HepG2 (cell line): Measurements from ENCODE around the gene ATRN. TPM values are rescaled to one million over a fixed set of nuclear protein-coding genes. Genes with fewer than 3 reads are reported as not detected.

Experiments
- ATAD3A ChIP-seq: sonication (generic); formaldehyde crosslinking; IDR thresholded peaks from 2 replicates; pipeline ENCODE4 v1.4.0; 2020; ENCODE audit warnings: missing genetic modification reagents
- EZH2 ChIP-seq: conservative IDR thresholded peaks from 2 replicates; pipeline ENCODE4 v1.6.1; 2012; ENCODE audit warnings: mild to moderate bottlenecking, low read depth, low read length, moderate library complexity
- HNF4G ChIP-seq, 2 experiments: sonication (generic) in 1 of 2; formaldehyde crosslinking in 1 of 2; IDR thresholded peaks; 2 replicates each; pipeline versions ENCODE4 v1.4.0 to v1.6.1; 2011 to 2020; ENCODE audit warnings: borderline replicate concordance in 2 of 2, low read depth in 2 of 2, mild to moderate bottlenecking in 2 of 2, low read length in 1 of 2, missing genetic modification reagents in 1 of 2, moderate library complexity in 1 of 2
- HOXA5 ChIP-seq: sonication (generic); formaldehyde crosslinking; IDR thresholded peaks from 2 replicates; pipeline ENCODE4 v1.4.0; 2020; ENCODE audit warnings: missing genetic modification reagents
- MIER3 ChIP-seq: IDR thresholded peaks from 2 replicates; pipeline ENCODE4 v1.6.1; 2016; ENCODE audit warnings: missing compliant biosample characterization, borderline replicate concordance
- MXD4 ChIP-seq: IDR thresholded peaks from 2 replicates; pipeline ENCODE4 v1.6.1; 2016; ENCODE audit warnings: mild to moderate bottlenecking, missing biosample characterization, missing genetic modification reagents
- MYC ChIP-seq: sonication (generic); formaldehyde crosslinking; IDR thresholded peaks from 2 replicates; pipeline ENCODE4 v1.9.0; 2021; ENCODE audit warnings: missing genetic modification reagents, borderline replicate concordance
- NCOR1 ChIP-seq: fragments of 200-600 bp; sonication (generic); IDR thresholded peaks from 2 replicates; pipeline ENCODE4 v1.7.0; 2017; ENCODE audit warnings: antibody characterized with exemption, low read length, borderline replicate concordance
- POLR2A ChIP-seq, 2 experiments: IDR thresholded peaks; 2 replicates each; pipeline ENCODE4 v1.6.1; 2011; ENCODE audit warnings: low read depth in 2 of 2, low read length in 2 of 2, mild to moderate bottlenecking in 1 of 2, moderate library complexity in 1 of 2; ENCODE audit not compliant: insufficient read depth in 1 of 2
- PPARG ChIP-seq: conservative IDR thresholded peaks from 2 replicates; pipeline ENCODE4 v1.6.1; 2016; ENCODE audit warnings: missing biosample characterization, missing genetic modification reagents
- SIX1 ChIP-seq: sonication (generic); formaldehyde crosslinking; IDR thresholded peaks from 2 replicates; pipeline ENCODE4 v1.4.0; 2020; ENCODE audit warnings: missing genetic modification reagents, borderline replicate concordance
- TAF15 ChIP-seq: fragments of 200-400 bp; formaldehyde crosslinking; IDR thresholded peaks from one replicate; pipeline ENCODE4 v1.6.1; 2018; ENCODE audit warnings: mild to moderate bottlenecking, low read depth, low read length; ENCODE audit not compliant: poor library complexity, severe bottlenecking
- U2AF1 ChIP-seq: fragments of 200-400 bp; formaldehyde crosslinking; optimal IDR thresholded peaks from 2 replicates; pipeline ENCODE3; 2017; ENCODE audit warnings: mild to moderate bottlenecking, low read depth, low read length
- ZNF292 ChIP-seq: sonication (generic); formaldehyde crosslinking; IDR thresholded peaks from 2 replicates; pipeline ENCODE4 v1.8.1; 2022; ENCODE audit warnings: mild to moderate bottlenecking, low read depth, missing genetic modification reagents, borderline replicate concordance
- ZNF430 ChIP-seq: sonication (generic); formaldehyde crosslinking; IDR thresholded peaks from 2 replicates; pipeline ENCODE4 v1.9.0; 2021; ENCODE audit warnings: mild to moderate bottlenecking, missing genetic modification reagents
- ZNF614 ChIP-seq: IDR thresholded peaks from 2 replicates; pipeline ENCODE4 v1.6.1; 2018; ENCODE audit warnings: missing biosample characterization, missing genetic modification reagents, inconsistent platforms, borderline replicate concordance
- ZNF678 ChIP-seq: sonication (generic); formaldehyde crosslinking; IDR thresholded peaks from 2 replicates; pipeline ENCODE4 v1.4.0; 2020; ENCODE audit warnings: mild to moderate bottlenecking, missing genetic modification reagents
- ZNF749 ChIP-seq: sonication (generic); formaldehyde crosslinking; IDR thresholded peaks from 2 replicates; pipeline ENCODE4 v1.8.0; 2022; ENCODE audit warnings: mild to moderate bottlenecking, missing genetic modification reagents, moderate library complexity, borderline replicate concordance
- ZNF878 ChIP-seq: sonication (generic); formaldehyde crosslinking; IDR thresholded peaks from 2 replicates; pipeline ENCODE4 v1.8.1; 2023; ENCODE audit warnings: mild to moderate bottlenecking, missing genetic modification reagents, moderate library complexity
- ZSCAN12 ChIP-seq: sonication (generic); formaldehyde crosslinking; IDR thresholded peaks from 2 replicates; pipeline ENCODE4 v1.9.0; 2021; ENCODE audit warnings: mild to moderate bottlenecking, missing genetic modification reagents
- polyA plus RNA-seq, 8 experiments: library from polyadenylated mRNA; depleted of rRNA in 3 of 8; stranded (reverse) in 7 of 8; unstranded in 1 of 8; fragments of >200 nt; fragmentation: Illumina TruSeq in 4 of 8; extraction: Trizol in 4 of 8; gene quantifications; 2 replicates each; pipeline versions ENCODE4 v1.2.1 to v1.2.3, GENCODE V29; 2011 to 2016; ENCODE audit warnings: low read depth in 4 of 8, missing spikeins in 1 of 8, mixed read lengths in 1 of 8; ENCODE audit not compliant: insufficient read depth in 1 of 8
- total RNA-seq, 5 experiments: library from RNA; depleted of rRNA; stranded (reverse); fragments of >200 nt; fragmentation: Illumina TruSeq; extraction: Trizol; gene quantifications; 2 replicates each; pipeline ENCODE4 v1.2.3, GENCODE V29; 2016; ENCODE audit warnings: low read depth in 1 of 5
- TF ChIP-seq, protein P1 (sequence below): sonication (generic); formaldehyde crosslinking; IDR thresholded peaks from 2 replicates; pipeline ENCODE4 v1.8.1; 2023; ENCODE audit warnings: mild to moderate bottlenecking, moderate library complexity, missing genetic modification reagents
- TF ChIP-seq, protein P2 (sequence below): sonication (generic); formaldehyde crosslinking; IDR thresholded peaks from 2 replicates; pipeline ENCODE4 v1.4.0; 2020; ENCODE audit warnings: missing genetic modification reagents, borderline replicate concordance
- TF ChIP-seq, protein P3 (sequence below): sonication (generic); formaldehyde crosslinking; IDR thresholded peaks from 2 replicates; pipeline ENCODE4 v1.4.0; 2020; ENCODE audit warnings: missing genetic modification reagents, borderline replicate concordance
- TF ChIP-seq, protein P4 (sequence below): sonication (generic); formaldehyde crosslinking; IDR thresholded peaks from 2 replicates; pipeline ENCODE4 v1.8.0; 2022; ENCODE audit warnings: mild to moderate bottlenecking, missing genetic modification reagents, moderate library complexity

Gene ATRN
- total and polyA plus RNA-seq, 2 of the 13 experiments (the other 11 are each of a cell fraction or from before 2014, with no cell fraction given): 44.2 to 81.1 TPM

DNA sequence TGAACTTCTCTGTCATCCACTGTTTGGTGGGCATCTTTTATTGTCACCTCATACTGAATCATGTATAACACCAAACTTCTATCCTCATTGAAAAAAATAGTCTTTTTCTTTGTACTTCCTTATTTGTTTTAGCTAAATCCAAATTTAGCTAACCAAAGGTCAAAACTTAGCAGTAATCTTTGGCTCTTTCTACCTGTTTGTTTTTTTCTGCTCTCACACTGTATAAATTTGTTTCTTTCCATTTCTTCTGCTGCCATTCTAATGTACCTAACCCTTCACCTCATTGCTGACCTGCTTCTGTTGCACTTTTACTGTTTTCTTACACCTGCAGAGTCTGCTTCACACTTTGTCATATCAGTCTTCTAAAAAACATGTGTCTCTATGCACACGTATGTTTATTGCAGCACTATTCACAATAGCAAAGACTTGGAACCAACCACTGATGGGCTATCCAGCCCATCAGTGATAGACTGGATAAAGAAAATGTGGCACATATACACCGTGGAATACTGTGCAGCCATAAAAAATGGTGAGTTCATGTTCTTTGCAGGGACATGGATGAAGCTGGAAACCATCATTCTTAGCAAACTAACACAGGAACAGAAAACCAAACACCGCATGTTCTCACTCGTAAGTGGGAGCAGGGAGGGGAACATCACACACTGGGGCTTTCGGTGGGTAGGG lies 7.2 kb downstream of the ATRN start (continued):
- TF ChIP-seq MXD4: no peak
- 0 out of 2 replicates have a peak, but pooled peaks have one; percentile 15 for TF ChIP-seq ZNF614
- TF ChIP-seq POLR2A (IDR thresholded peaks at IDR 0.05; ENCODE audit: insufficient read depth in 1 of 2, low read depth in 2 of 2, low read length in 2 of 2): no peak
- TF ChIP-seq ZNF878 (CRISPR knock-in tag): no peak
- peak; percentile 38; the same call in 1 of the 2 replicates for TF ChIP-seq MIER3 (CRISPR knock-in tag)
- TF ChIP-seq ZNF749 (CRISPR knock-in tag): no peak
- TF ChIP-seq, protein P1, sequence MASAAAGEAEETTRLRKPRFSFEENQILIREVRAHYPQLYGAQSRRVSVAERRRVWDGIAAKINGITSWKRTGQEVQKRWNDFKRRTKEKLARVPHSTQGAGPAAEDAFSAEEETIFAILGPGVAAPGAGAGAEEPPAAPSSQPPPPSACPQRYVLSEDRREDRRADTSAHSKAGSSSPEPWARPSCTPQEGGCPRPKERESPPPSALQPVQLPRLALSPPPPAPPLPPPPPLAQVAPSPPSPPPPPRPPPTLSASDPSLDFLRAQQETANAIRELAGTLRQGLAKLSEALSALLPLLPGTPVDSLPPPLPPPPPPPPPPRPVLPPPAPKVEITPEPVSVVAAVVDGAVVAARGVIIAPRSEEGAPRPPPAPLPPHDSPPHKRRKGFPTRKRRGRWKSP (CRISPR knock-in tag): no peak
- TF ChIP-seq, protein P2, sequence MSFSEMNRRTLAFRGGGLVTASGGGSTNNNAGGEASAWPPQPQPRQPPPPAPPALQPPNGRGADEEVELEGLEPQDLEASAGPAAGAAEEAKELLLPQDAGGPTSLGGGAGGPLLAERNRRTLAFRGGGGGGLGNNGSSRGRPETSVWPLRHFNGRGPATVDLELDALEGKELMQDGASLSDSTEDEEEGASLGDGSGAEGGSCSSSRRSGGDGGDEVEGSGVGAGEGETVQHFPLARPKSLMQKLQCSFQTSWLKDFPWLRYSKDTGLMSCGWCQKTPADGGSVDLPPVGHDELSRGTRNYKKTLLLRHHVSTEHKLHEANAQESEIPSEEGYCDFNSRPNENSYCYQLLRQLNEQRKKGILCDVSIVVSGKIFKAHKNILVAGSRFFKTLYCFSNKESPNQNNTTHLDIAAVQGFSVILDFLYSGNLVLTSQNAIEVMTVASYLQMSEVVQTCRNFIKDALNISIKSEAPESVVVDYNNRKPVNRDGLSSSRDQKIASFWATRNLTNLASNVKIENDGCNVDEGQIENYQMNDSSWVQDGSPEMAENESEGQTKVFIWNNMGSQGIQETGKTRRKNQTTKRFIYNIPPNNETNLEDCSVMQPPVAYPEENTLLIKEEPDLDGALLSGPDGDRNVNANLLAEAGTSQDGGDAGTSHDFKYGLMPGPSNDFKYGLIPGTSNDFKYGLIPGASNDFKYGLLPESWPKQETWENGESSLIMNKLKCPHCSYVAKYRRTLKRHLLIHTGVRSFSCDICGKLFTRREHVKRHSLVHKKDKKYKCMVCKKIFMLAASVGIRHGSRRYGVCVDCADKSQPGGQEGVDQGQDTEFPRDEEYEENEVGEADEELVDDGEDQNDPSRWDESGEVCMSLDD: no peak
- no peak for TF ChIP-seq NCOR1
- TF ChIP-seq U2AF1: no peak
- TF ChIP-seq TAF15: no peak
- TF ChIP-seq PPARG: peak; percentile 97
- no peak for TF ChIP-seq ZNF430 (CRISPR knock-in tag)
- TF ChIP-seq EZH2: no peak
- no peak for TF ChIP-seq HNF4G (IDR thresholded peaks at IDR 0.05; ENCODE audit: borderline replicate concordance, low read depth, low read length)
- TF ChIP-seq HNF4G (CRISPR knock-in tag; IDR thresholded peaks at IDR 0.05; ENCODE audit: borderline replicate concordance, low read depth): no peak
- TF ChIP-seq ZNF292 (CRISPR knock-in tag): no peak
- no peak for TF ChIP-seq ZNF678 (CRISPR knock-in tag)
- no peak for TF ChIP-seq ATAD3A (CRISPR knock-in tag)
- no peak for TF ChIP-seq ZSCAN12 (CRISPR knock-in tag)
- TF ChIP-seq, protein P3, sequence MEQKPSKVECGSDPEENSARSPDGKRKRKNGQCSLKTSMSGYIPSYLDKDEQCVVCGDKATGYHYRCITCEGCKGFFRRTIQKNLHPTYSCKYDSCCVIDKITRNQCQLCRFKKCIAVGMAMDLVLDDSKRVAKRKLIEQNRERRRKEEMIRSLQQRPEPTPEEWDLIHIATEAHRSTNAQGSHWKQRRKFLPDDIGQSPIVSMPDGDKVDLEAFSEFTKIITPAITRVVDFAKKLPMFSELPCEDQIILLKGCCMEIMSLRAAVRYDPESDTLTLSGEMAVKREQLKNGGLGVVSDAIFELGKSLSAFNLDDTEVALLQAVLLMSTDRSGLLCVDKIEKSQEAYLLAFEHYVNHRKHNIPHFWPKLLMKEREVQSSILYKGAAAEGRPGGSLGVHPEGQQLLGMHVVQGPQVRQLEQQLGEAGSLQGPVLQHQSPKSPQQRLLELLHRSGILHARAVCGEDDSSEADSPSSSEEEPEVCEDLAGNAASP: no peak; the same call in 1 of the 2 replicates
- TF ChIP-seq HOXA5: no peak
- no peak for TF ChIP-seq MYC (CRISPR knock-in tag)
- TF ChIP-seq, protein P4, sequence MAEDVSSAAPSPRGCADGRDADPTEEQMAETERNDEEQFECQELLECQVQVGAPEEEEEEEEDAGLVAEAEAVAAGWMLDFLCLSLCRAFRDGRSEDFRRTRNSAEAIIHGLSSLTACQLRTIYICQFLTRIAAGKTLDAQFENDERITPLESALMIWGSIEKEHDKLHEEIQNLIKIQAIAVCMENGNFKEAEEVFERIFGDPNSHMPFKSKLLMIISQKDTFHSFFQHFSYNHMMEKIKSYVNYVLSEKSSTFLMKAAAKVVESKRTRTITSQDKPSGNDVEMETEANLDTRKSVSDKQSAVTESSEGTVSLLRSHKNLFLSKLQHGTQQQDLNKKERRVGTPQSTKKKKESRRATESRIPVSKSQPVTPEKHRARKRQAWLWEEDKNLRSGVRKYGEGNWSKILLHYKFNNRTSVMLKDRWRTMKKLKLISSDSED (CRISPR knock-in tag): no peak
- TF ChIP-seq SIX1 (CRISPR knock-in tag): peak; percentile 18; the same call in 1 of the 2 replicates
